K562 (cell line): ENCODE data around the gene SLC38A1. TPM values are rescaled to one million over a fixed set of nuclear protein-coding genes. Genes with fewer than 3 reads are reported as not detected.

ENCODE experiments used
- BCL6 ChIP-seq: fragments of 250-450 bp; sonication (Bioruptor Pico); IDR thresholded peaks from 2 replicates; pipeline ENCODE4 v1.4.0; 2020
- DPF2 ChIP-seq: fragments of 450-650 bp; IDR thresholded peaks from 2 replicates; pipeline ENCODE4 v1.6.1; 2016
- ESRRA ChIP-seq: fragments of 450-650 bp; IDR thresholded peaks from 2 replicates; pipeline ENCODE4 v1.6.1; 2014; ENCODE audit warnings: low read depth, mild to moderate bottlenecking, moderate library complexity, borderline replicate concordance
- HDGF ChIP-seq: fragments of 450-650 bp; IDR thresholded peaks from 2 replicates; pipeline ENCODE4 v1.6.1; 2016
- KAT2B ChIP-seq: IDR thresholded peaks from one replicate; pipeline ENCODE4 v1.6.1; 2012; ENCODE audit warnings: low read depth, mild to moderate bottlenecking, control low read depth, inconsistent platforms, low read length, moderate library complexity
- MGA ChIP-seq: fragments of 450-650 bp; IDR thresholded peaks from 2 replicates; pipeline ENCODE4 v1.6.1; 2016; ENCODE audit warnings: mild to moderate bottlenecking, moderate library complexity
- PCBP1 ChIP-seq: fragments of 200-400 bp; formaldehyde crosslinking; IDR thresholded peaks from 2 replicates; pipeline ENCODE4 v1.6.1; 2018; ENCODE audit warnings: mild to moderate bottlenecking, low read depth, low read length; ENCODE audit not compliant: poor library complexity, severe bottlenecking
- RAD21 ChIP-seq, 2 experiments: fragments of 250-450 bp in 1 of 2; fragments of 450-650 bp in 1 of 2; sonication (Bioruptor Pico) in 1 of 2; formaldehyde crosslinking in 1 of 2; IDR thresholded peaks in 1 of 2; conservative IDR thresholded peaks in 1 of 2; 2 replicates each; pipeline versions ENCODE4 v1.4.0 to v1.8.0; 2020 to 2022; ENCODE audit warnings: mild to moderate bottlenecking in 2 of 2, moderate library complexity in 1 of 2
- RBBP5 ChIP-seq: fragments of 200-600 bp; sonication (generic); IDR thresholded peaks from 2 replicates; pipeline ENCODE4 v1.6.1; 2012; ENCODE audit warnings: borderline replicate concordance, mild to moderate bottlenecking, low read length, control low read depth, inconsistent platforms; ENCODE audit not compliant: insufficient read depth, poor library complexity, severe bottlenecking
- RNF2 ChIP-seq: sonication (generic); IDR thresholded peaks from 2 replicates; pipeline ENCODE4 v1.6.1; 2016
- TAL1 ChIP-seq: fragments of 450-650 bp; IDR thresholded peaks from 2 replicates; pipeline ENCODE4 v1.6.1; 2016; ENCODE audit warnings: mild to moderate bottlenecking
- TRIM24 ChIP-seq, 2 experiments: fragments of 450-650 bp; IDR thresholded peaks; 2 replicates each; pipeline ENCODE4 v1.6.1; 2016
- USF2 ChIP-seq: sonication (generic); formaldehyde crosslinking; IDR thresholded peaks from 2 replicates; pipeline ENCODE4 v1.5.0; 2020; ENCODE audit warnings: missing genetic modification reagents
- WHSC1 ChIP-seq: IDR thresholded peaks from one replicate; pipeline ENCODE4 v1.6.1; 2012; ENCODE audit warnings: low read length, control low read depth, inconsistent platforms
- ZSCAN32 ChIP-seq: fragments of 450-650 bp; formaldehyde crosslinking; IDR thresholded peaks from 2 replicates; pipeline ENCODE4 v1.4.0; 2020; ENCODE audit warnings: mild to moderate bottlenecking, moderate library complexity
- polyA plus RNA-seq, 8 experiments: library from polyadenylated mRNA; depleted of rRNA in 4 of 8; stranded (reverse) in 5 of 8; unstranded in 3 of 8; fragments of >200 nt; fragmentation: Nextera tagmentation in 2 of 8; fragmentation: Illumina TruSeq in 1 of 8; extraction: Ambion mirVana in 2 of 8; extraction: Trizol in 1 of 8; gene quantifications; 2 replicates each; pipeline versions ENCODE4 v1.2.1 to v1.2.3, GENCODE V29; 2011 to 2014; ENCODE audit warnings: inconsistent platforms in 1 of 8, missing spikeins in 1 of 8
- total RNA-seq, 7 experiments: library from RNA; depleted of rRNA in 6 of 7; stranded (reverse); fragments of >200 nt in 6 of 7; fragmentation: Illumina TruSeq in 2 of 7; extraction: Trizol in 2 of 7; gene quantifications; 2 replicates each; pipeline versions ENCODE4 v1.2.1 to v1.2.3, GENCODE V29; 2011 to 2021; ENCODE audit warnings: low replicate concordance in 1 of 7

Gene SLC38A1
- total and polyA plus RNA-seq, 9 of the 15 experiments (the other 6 are each of a cell fraction or from before 2014, with no cell fraction given): 51.9 to 112 (median 75.0) TPM

DNA sequence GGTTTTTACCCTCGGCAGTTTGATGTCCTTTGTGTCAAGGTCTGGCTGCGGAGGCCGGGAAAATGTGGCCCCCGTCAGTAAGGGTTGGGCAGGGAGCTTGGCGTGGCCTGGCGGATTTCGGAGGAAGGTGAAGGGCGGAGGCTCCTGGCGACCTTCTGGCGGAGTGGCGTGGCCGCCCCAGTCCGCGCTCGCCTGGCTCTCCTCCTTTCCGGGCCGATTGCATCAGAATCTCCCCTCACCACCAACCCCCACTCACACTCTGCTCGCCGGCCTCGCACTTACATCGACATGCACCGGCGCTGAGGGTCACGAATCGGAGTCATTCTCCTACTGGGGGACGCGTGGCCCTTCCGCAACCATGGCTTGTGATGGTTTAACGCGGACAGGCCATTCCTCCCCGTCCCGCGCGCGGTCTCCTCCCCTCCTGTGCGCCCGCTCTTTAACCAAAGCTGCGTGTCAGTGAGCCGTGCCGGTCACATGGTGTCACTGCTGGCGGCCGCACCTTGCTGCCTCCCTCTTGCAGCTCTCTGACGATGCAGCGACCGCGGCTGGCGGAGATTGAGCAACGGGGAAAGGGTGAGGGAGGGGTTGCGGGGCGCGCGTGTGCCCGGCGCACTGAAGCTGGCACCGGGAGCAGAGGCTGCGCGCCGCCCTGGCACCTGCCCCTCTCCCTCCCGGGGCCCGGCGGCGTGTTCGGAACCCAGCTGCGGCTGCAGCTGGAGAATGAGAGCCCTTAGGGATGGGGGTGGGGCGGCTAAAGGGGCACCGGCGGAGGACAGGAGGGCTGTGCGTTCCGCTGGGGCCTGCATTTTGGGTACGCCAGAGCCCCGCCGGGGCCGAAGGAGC, at the start of gene SLC38A1 (continued):
- TF ChIP-seq MGA (peak; percentile 100), PCBP1 (peak; percentile 54), TAL1 (no peak), ESRRA (peak; percentile 80), DPF2 (peak; percentile 74), RNF2 (peak; percentile 96), BCL6 (CRISPR knock-in tag) (no peak), WHSC1 (no peak), HDGF (no peak), RBBP5 (peak; percentile 21), ZSCAN32 (CRISPR knock-in tag) (peak; percentile 88), KAT2B (no peak), RAD21 (CRISPR knock-in tag; conservative IDR thresholded peaks at IDR 0.05 in 1 of 2, IDR thresholded peaks at IDR 0.05 in 1 of 2) (peak in 1 of 2 experiments; percentile 29), USF2 (CRISPR knock-in tag) (peak; percentile 90), TRIM24 (IDR thresholded peaks at IDR 0.05) (peak; percentile 70 to 86; a peak in 3 of 4 replicates)
